HCT116 (cell line): Measurements from ENCODE around the gene MTURN. TPM values are rescaled to one million over a fixed set of nuclear protein-coding genes. Genes with fewer than 3 reads are reported as not detected.

Source experiments
- ATAC-seq: fragments of 200-7000 bp; cut with Tn5 transposase; 2 replicates; pipeline ENCODE4 v1.9.1; 2020; ENCODE audit warnings: mild to moderate bottlenecking, moderate library complexity
- BruUV-seq: library from RNA; stranded (reverse); fragments of 400-500 nt; replicated peaks from 2 replicates; lab custom pipeline; 2021; lab: Mats Ljungman, UMichigan
- CTCF ChIA-PET: fragments of 300-600 bp; sonication (Branson Sonifier 250); formaldehyde crosslinking; loops from one replicate; lab custom pipeline; 2021; ENCODE audit warnings: antibody characterized with exemption; lab: Charles Lee
- POLR2A ChIA-PET: fragments of 300-600, 350-600 bp; sonication (Branson Sonifier 250); formaldehyde crosslinking; loops from one replicate; lab custom pipeline; 2021; ENCODE audit warnings: antibody characterized with exemption; lab: Charles Lee
- RAD21 ChIA-PET, 2 experiments: fragments of 300-600 bp; sonication (Branson Sonifier 250); formaldehyde crosslinking; loops; one replicate each; lab custom pipeline; 2023; ENCODE audit warnings: low total read pairs in 2 of 2; ENCODE audit not compliant: uncharacterized antibody in 2 of 2, unreplicated experiment in 2 of 2, low non-redundant PET in 1 of 2; lab: Charles Lee
- DNase-seq: peaks from one replicate; pipeline ENCODE4 v3.0.0-alpha.2; 2010; ENCODE audit warnings: low read depth, low spot score
- H2AFZ ChIP-seq: fragments of 200-600 bp; shearing (Covaris generic), sonication (generic); 2 replicates; pipeline ENCODE4 v1.6.1; 2017; ENCODE audit warnings: low read depth, mixed run types, mixed read lengths, antibody characterized with exemption, low read length; ENCODE audit not compliant: poor library complexity, severe bottlenecking
- H3K27ac ChIP-seq: 2 replicates; pipeline ENCODE4 v1.5.1; 2012; ENCODE audit warnings: low read depth, low read length
- H3K27me3 ChIP-seq: fragments of 200-600 bp; sonication (generic); 2 replicates; pipeline ENCODE4 v1.6.1; 2016; ENCODE audit warnings: mixed run types, low read length, mixed read lengths; ENCODE audit not compliant: insufficient read depth
- H3K36me3 ChIP-seq, 2 experiments: fragments of 200-500 bp in 1 of 2; fragments of 200-600 bp in 1 of 2; sonication (Bioruptor generic) in 1 of 2; sonication (generic) in 1 of 2; 2 replicates each; pipeline versions ENCODE4 v1.5.1 to v1.6.1; 2014 to 2016; ENCODE audit warnings: low read length in 2 of 2, inconsistent platforms in 1 of 2, mixed read lengths in 1 of 2, mixed run types in 1 of 2; ENCODE audit not compliant: insufficient read depth in 2 of 2, control insufficient read depth in 1 of 2
- H3K4me1 ChIP-seq, 2 experiments: fragments of 200-600 bp in 1 of 2; sonication (generic) in 1 of 2; 2 replicates each; pipeline versions ENCODE4 v1.5.1 to v1.6.1; 2012 to 2017; ENCODE audit warnings: low read length in 2 of 2, inconsistent platforms in 1 of 2, mild to moderate bottlenecking in 1 of 2, mixed read lengths in 1 of 2, mixed run types in 1 of 2, moderate library complexity in 1 of 2; ENCODE audit not compliant: insufficient read depth in 2 of 2, control insufficient read depth in 1 of 2
- H3K4me2 ChIP-seq: fragments of 200-600 bp; sonication (generic); 2 replicates; pipeline ENCODE4 v1.6.1; 2017; ENCODE audit warnings: mixed run types, low read length, mixed read lengths
- H3K4me3 ChIP-seq, 2 experiments: fragments of 200-600 bp in 1 of 2; sonication (generic) in 1 of 2; replicated peaks in 1 of 2; 2 replicates each; pipeline ENCODE4 v1.5.1; 2011 to 2016; ENCODE audit warnings: low read length in 2 of 2, control low read depth in 1 of 2, low read depth in 1 of 2, mild to moderate bottlenecking in 1 of 2, mixed read lengths in 1 of 2, mixed run types in 1 of 2
- H3K79me2 ChIP-seq: fragments of 200-600 bp; sonication (generic); 2 replicates; pipeline ENCODE4 v1.6.1; 2017; ENCODE audit warnings: mild to moderate bottlenecking, mixed run types, low read length, moderate library complexity, mixed read lengths; ENCODE audit not compliant: insufficient read depth
- H3K9ac ChIP-seq: fragments of 200-600 bp; sonication (generic); 2 replicates; pipeline ENCODE4 v1.6.1; 2016; ENCODE audit warnings: low read length, mixed read lengths
- H3K9me2 ChIP-seq: fragments of 200-600 bp; sonication (generic), shearing (Covaris generic); 2 replicates; pipeline ENCODE4 v1.6.1; 2017; ENCODE audit warnings: mixed run types, mild to moderate bottlenecking, moderate library complexity; ENCODE audit not compliant: insufficient read depth
- H3K9me3 ChIP-seq, 2 experiments: fragments of 200-500 bp in 1 of 2; fragments of 200-600 bp in 1 of 2; sonication (Bioruptor generic) in 1 of 2; sonication (generic) in 1 of 2; 2 replicates each; pipeline ENCODE4 v1.6.1; 2014 to 2017; ENCODE audit warnings: low read length in 2 of 2, mixed read lengths in 2 of 2, inconsistent platforms in 1 of 2, low read depth in 1 of 2, mild to moderate bottlenecking in 1 of 2, mixed run types in 1 of 2, moderate library complexity in 1 of 2; ENCODE audit not compliant: control insufficient read depth in 1 of 2, insufficient read depth in 1 of 2
- H4K20me1 ChIP-seq: fragments of 200-600 bp; sonication (generic), shearing (Covaris generic); 2 replicates; pipeline ENCODE4 v1.6.1; 2017; ENCODE audit warnings: mixed run types, mild to moderate bottlenecking, moderate library complexity; ENCODE audit not compliant: insufficient read depth
- ATF3 ChIP-seq: IDR thresholded peaks from 2 replicates; pipeline ENCODE4 v1.6.1; 2012
- POLR2A ChIP-seq: IDR thresholded peaks from 2 replicates; pipeline ENCODE4 v1.7.0; 2011; ENCODE audit warnings: borderline replicate concordance; ENCODE audit not compliant: insufficient read depth, insufficient read length; ENCODE audit errors: extremely low read depth
- SRF ChIP-seq: IDR thresholded peaks from 2 replicates; pipeline ENCODE4 v1.6.1; 2012; ENCODE audit warnings: low read depth
- YY1 ChIP-seq: IDR thresholded peaks from 2 replicates; pipeline ENCODE4 v1.6.1; 2011; ENCODE audit warnings: low read length, low read depth, moderate library complexity, mild to moderate bottlenecking; ENCODE audit not compliant: insufficient replicate concordance; ENCODE audit errors: extremely low read depth
- ZFX ChIP-seq: fragments of 450-650 bp; IDR thresholded peaks from 2 replicates; pipeline ENCODE4 v1.6.1; 2017
- ZNF274 ChIP-seq: fragments of 200-500 bp; sonication (Bioruptor generic); IDR thresholded peaks from 2 replicates; pipeline ENCODE4 v1.6.1; 2014; ENCODE audit warnings: mild to moderate bottlenecking, low read depth, low read length, inconsistent platforms
- intact Hi-C: fragments of 100-400 bp; cut with micrococcal nuclease; formaldehyde crosslinking; loops from 2 replicates; pipeline ENCODE4 v1.10.0; 2022
- total RNA-seq: library from RNA; stranded (reverse); gene quantifications from one replicate; pipeline ENCODE4 v1.2.1, GENCODE V29; 2021; ENCODE audit not compliant: unreplicated experiment
- TF ChIP-seq, protein P1 (sequence below): IDR thresholded peaks from 2 replicates; pipeline ENCODE4 v1.6.1; 2012; ENCODE audit warnings: low read depth

MTURN gene
- total RNA-seq, 1 experiment from 2014 or later: 7.5 TPM

GRCh38 chr7:30200591-30200990 is 65.8 kb downstream of the MTURN start:
- DNase-seq: no peak
- ChIA-PET RAD21 (no interaction called here), CTCF (no interaction called here), POLR2A (no interaction called here)
- Histone ChIP-seq H3K4me2 (no peak overlapping the region), H3K9me2 (no peaks in the 10 kb centered on the region), H3K4me3 (no peak overlapping the region), H4K20me1 (no peaks in the 10 kb centered on the region), H3K79me2 (no peaks in the 10 kb centered on the region), H3K9me3 (peaks cover 13% of the 10 kb centered on the region in 2 experiments; a peak in 3 of 4 replicates), H3K27ac (no peak overlapping the region), H3K27me3 (no peaks in the 10 kb centered on the region), H2AFZ (no peak overlapping the region), H3K36me3 (no peaks in the 10 kb centered on the region), H3K4me1 (no peaks in the 10 kb centered on the region), H3K9ac (no peak overlapping the region)
- intact Hi-C loops: no loop called here
- no TSS peak for BruUV-seq
- TF ChIP-seq ATF3 (no peak), POLR2A (no peak), ZNF274 (no peak), SRF (no peak), YY1 (no peak), ZFX (no peak)
- TF ChIP-seq, protein P1, sequence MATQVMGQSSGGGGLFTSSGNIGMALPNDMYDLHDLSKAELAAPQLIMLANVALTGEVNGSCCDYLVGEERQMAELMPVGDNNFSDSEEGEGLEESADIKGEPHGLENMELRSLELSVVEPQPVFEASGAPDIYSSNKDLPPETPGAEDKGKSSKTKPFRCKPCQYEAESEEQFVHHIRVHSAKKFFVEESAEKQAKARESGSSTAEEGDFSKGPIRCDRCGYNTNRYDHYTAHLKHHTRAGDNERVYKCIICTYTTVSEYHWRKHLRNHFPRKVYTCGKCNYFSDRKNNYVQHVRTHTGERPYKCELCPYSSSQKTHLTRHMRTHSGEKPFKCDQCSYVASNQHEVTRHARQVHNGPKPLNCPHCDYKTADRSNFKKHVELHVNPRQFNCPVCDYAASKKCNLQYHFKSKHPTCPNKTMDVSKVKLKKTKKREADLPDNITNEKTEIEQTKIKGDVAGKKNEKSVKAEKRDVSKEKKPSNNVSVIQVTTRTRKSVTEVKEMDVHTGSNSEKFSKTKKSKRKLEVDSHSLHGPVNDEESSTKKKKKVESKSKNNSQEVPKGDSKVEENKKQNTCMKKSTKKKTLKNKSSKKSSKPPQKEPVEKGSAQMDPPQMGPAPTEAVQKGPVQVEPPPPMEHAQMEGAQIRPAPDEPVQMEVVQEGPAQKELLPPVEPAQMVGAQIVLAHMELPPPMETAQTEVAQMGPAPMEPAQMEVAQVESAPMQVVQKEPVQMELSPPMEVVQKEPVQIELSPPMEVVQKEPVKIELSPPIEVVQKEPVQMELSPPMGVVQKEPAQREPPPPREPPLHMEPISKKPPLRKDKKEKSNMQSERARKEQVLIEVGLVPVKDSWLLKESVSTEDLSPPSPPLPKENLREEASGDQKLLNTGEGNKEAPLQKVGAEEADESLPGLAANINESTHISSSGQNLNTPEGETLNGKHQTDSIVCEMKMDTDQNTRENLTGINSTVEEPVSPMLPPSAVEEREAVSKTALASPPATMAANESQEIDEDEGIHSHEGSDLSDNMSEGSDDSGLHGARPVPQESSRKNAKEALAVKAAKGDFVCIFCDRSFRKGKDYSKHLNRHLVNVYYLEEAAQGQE: no peak
- no peak for ATAC-seq
